ENCODE results near the gene IGSF9B. TPM values are rescaled to one million over a fixed set of nuclear protein-coding genes. Genes with fewer than 3 reads are reported as not detected.

IGSF9B gene
- total and polyA plus RNA-seq, 2 experiments from 2014 or later = 0.30 to 0.65 TPM

DNA sequence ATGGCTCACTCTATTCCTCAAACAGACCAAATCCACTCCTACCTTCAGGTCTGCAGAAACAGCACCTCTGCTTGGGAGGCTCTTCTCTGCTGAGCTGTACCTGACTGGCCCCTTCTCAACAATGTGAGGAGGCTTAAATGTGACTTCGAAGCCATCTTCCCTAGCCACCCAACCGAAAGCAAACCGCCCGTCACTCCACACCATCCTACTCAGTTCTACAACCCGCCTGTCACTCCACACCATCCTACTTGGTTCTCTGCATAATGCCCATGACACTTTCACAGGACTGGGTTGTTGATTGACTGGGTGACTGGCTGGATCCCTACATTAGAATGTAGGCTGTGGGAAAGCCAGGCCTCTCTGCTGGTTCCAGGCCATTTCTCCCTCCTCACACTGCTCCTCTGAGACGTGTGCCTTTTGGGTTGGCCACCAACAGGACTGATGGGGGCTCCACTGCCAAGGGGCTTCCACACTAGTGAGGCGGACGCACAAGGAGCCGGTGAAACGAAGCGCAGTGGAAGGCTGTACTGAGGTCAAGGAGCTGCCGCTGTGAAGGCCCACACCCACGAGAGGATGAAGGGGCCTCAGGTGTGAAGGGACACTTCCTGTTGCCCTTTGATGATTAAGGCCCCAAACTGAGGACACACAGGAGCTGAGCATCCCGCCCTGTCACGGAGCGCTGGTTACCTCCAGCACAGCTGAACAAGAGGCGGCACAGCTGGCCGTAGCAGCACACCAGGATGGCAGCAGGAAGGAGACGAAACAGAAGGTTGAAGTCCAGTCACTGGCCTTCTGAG is 64.0 kb downstream of the IGSF9B start:
- DNase-seq (ENCODE audit: low spot score) = no peak

DNA sequence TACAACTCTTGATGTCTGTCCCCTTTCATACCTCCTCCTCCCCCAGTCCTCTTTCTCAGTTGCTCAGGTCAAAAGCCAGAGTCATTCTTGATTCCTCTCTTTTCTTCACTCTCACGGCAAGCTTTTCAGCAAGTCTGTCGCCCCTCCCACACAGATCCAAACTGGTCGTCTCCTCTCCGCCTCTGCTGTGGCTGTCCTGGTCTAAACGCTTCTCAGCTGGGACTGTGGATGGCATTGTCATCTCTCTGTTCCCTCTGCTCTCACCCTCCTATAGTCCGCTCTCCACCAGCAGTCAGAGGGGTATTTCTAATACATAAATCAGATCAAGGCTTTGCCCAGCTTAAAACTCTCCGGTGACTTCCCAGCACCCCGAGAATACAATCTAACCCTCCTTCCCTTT is 64.6 kb downstream of the IGSF9B start:
- no peaks in the 10 kb centered on the region for H3K27me3 ChIP-seq
- WGBS (ENCODE audit: low lambda C conversion rate, missing lambda C conversion rate) = 89% methylated on average over 8 of the region's 8 CpGs
- no peaks in the 10 kb centered on the region for H3K4me1 ChIP-seq (ENCODE audit: insufficient read depth)
- no peaks in the 10 kb centered on the region for H3K9me3 ChIP-seq (ENCODE audit: low read depth)
- no peak overlapping the region for H3K4me3 ChIP-seq
- H3K36me3 ChIP-seq (replicated peaks; ENCODE audit: insufficient read depth, low read depth) = no peaks in the 10 kb centered on the region
- H3K9me2 ChIP-seq (replicated peaks; ENCODE audit: insufficient read depth) = no peaks in the 10 kb centered on the region
- H3K79me2 ChIP-seq = no peaks in the 10 kb centered on the region
- no peak overlapping the region for H3K27ac ChIP-seq
- H4K20me1 ChIP-seq (ENCODE audit: insufficient read depth, poor library complexity, severe bottlenecking) = no peaks in the 10 kb centered on the region
- no peak overlapping the region for H2AFZ ChIP-seq
- H3K4me2 ChIP-seq = no peak overlapping the region
- DNase-seq (ENCODE audit: low spot score) = no peak
- TF ChIP-seq, protein P1, sequence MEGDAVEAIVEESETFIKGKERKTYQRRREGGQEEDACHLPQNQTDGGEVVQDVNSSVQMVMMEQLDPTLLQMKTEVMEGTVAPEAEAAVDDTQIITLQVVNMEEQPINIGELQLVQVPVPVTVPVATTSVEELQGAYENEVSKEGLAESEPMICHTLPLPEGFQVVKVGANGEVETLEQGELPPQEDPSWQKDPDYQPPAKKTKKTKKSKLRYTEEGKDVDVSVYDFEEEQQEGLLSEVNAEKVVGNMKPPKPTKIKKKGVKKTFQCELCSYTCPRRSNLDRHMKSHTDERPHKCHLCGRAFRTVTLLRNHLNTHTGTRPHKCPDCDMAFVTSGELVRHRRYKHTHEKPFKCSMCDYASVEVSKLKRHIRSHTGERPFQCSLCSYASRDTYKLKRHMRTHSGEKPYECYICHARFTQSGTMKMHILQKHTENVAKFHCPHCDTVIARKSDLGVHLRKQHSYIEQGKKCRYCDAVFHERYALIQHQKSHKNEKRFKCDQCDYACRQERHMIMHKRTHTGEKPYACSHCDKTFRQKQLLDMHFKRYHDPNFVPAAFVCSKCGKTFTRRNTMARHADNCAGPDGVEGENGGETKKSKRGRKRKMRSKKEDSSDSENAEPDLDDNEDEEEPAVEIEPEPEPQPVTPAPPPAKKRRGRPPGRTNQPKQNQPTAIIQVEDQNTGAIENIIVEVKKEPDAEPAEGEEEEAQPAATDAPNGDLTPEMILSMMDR (IDR thresholded peaks at IDR 0.05; ENCODE audit: poor library complexity) = no peak
- TF ChIP-seq EZH2 (IDR thresholded peaks at IDR 0.05; ENCODE audit: borderline replicate concordance) (no peak), EZH2phosphoT487 (IDR thresholded peaks at IDR 0.05; ENCODE audit: low read depth, severe bottlenecking, unreplicated experiment) (no peak)

More for the DNA sequence above, 64.0 kb downstream of the IGSF9B start:
- H2AFZ ChIP-seq = no peak overlapping the region
- no peak overlapping the region for H3K4me3 ChIP-seq
- H3K4me2 ChIP-seq = no peak overlapping the region
- no peaks in the 10 kb centered on the region for H3K27me3 ChIP-seq
- no peaks in the 10 kb centered on the region for H3K4me1 ChIP-seq (ENCODE audit: insufficient read depth)
- TF ChIP-seq, protein P1 (IDR thresholded peaks at IDR 0.05; ENCODE audit: poor library complexity) = no peak
- TF ChIP-seq EZH2phosphoT487 (IDR thresholded peaks at IDR 0.05; ENCODE audit: low read depth, severe bottlenecking, unreplicated experiment) (no peak), EZH2 (IDR thresholded peaks at IDR 0.05; ENCODE audit: borderline replicate concordance) (no peak)
- WGBS (ENCODE audit: low lambda C conversion rate, missing lambda C conversion rate) = 93% methylated on average over 19 of the region's 19 CpGs
- no peaks in the 10 kb centered on the region for H3K36me3 ChIP-seq (replicated peaks; ENCODE audit: insufficient read depth, low read depth)
- H3K9me2 ChIP-seq (replicated peaks; ENCODE audit: insufficient read depth) = no peaks in the 10 kb centered on the region
- no peaks in the 10 kb centered on the region for H4K20me1 ChIP-seq (ENCODE audit: insufficient read depth, poor library complexity, severe bottlenecking)
- no peaks in the 10 kb centered on the region for H3K9me3 ChIP-seq (ENCODE audit: low read depth)
- no peaks in the 10 kb centered on the region for H3K79me2 ChIP-seq
- no peak overlapping the region for H3K27ac ChIP-seq

- Histone ChIP-seq H3K4me2 (no peak overlapping the region), H3K9me3 (ENCODE audit: low read depth) (no peaks in the 10 kb centered on the region), H3K36me3 (replicated peaks; ENCODE audit: insufficient read depth, low read depth) (no peaks in the 10 kb centered on the region), H3K27me3 (no peaks in the 10 kb centered on the region), H3K9me2 (replicated peaks; ENCODE audit: insufficient read depth) (no peaks in the 10 kb centered on the region), H3K27ac (no peak overlapping the region), H2AFZ (no peak overlapping the region), H3K79me2 (no peaks in the 10 kb centered on the region), H3K4me3 (no peak overlapping the region), H3K4me1 (ENCODE audit: insufficient read depth) (no peaks in the 10 kb centered on the region), H4K20me1 (ENCODE audit: insufficient read depth, poor library complexity, severe bottlenecking) (no peaks in the 10 kb centered on the region)
- TF ChIP-seq EZH2 (IDR thresholded peaks at IDR 0.05; ENCODE audit: borderline replicate concordance) = no peak
- TF ChIP-seq, protein P1 (IDR thresholded peaks at IDR 0.05; ENCODE audit: poor library complexity) = no peak
- TF ChIP-seq EZH2phosphoT487 (IDR thresholded peaks at IDR 0.05; ENCODE audit: low read depth, severe bottlenecking, unreplicated experiment) = no peak
- DNase-seq (ENCODE audit: low spot score) = no peak
- 84% methylated on average over 3 of the region's 3 CpGs for WGBS (ENCODE audit: low lambda C conversion rate, missing lambda C conversion rate)
Measured at GRCh38 chr11:133889893-133890292, 66.9 kb downstream of the IGSF9B start.
